ENCODE results near the gene APIP.

DNA sequence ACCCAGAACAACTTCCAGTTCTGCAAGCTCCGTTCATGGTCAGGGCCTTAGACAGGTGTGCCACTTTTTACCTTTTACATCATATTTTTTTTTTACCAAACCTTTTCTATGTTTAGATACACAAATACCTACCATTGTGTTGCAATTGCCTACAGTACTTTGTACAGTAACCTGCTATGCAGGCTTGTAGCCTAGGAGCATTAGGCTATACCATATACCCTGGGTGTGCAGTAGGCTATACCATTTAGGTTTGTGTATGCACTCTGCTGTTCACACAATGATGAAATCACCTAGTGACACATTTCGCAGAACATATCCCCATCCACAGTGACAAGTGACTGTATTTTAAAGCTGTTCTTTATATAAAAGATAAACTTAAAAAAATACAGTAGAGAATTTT, 29.6 kb downstream of the APIP start:
- TF ChIP-seq, protein P1, sequence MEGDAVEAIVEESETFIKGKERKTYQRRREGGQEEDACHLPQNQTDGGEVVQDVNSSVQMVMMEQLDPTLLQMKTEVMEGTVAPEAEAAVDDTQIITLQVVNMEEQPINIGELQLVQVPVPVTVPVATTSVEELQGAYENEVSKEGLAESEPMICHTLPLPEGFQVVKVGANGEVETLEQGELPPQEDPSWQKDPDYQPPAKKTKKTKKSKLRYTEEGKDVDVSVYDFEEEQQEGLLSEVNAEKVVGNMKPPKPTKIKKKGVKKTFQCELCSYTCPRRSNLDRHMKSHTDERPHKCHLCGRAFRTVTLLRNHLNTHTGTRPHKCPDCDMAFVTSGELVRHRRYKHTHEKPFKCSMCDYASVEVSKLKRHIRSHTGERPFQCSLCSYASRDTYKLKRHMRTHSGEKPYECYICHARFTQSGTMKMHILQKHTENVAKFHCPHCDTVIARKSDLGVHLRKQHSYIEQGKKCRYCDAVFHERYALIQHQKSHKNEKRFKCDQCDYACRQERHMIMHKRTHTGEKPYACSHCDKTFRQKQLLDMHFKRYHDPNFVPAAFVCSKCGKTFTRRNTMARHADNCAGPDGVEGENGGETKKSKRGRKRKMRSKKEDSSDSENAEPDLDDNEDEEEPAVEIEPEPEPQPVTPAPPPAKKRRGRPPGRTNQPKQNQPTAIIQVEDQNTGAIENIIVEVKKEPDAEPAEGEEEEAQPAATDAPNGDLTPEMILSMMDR (IDR thresholded peaks at IDR 0.05) = no peak
- no peak for TF ChIP-seq POLR2A (IDR thresholded peaks at IDR 0.05)
